ENCODE data around the gene MOCS3.

MOCS3 gene

GRCh38 chr20:50958615-50959542 lies at the start of gene MOCS3:
Gene MOCS3 (plus strand): TSS chr20:50958818. CDS start chr20:50958843, 25 bp downstream.
- peak; percentile 66 to 70 for DNase-seq (ENCODE audit: low read depth in 2 of 2)

GRCh38 chr20:50909413-50909812 lies 49.2 kb upstream of the MOCS3 start:
- no peak for DNase-seq (ENCODE audit: low read depth in 2 of 2)

GRCh38 chr20:50911030-50911429 lies 47.6 kb upstream of the MOCS3 start:
- no peak for DNase-seq (ENCODE audit: low read depth in 2 of 2)

GRCh38 chr20:50911716-50912115 lies 46.9 kb upstream of the MOCS3 start:
- no peak for DNase-seq (ENCODE audit: low read depth in 2 of 2)

- DNase-seq (ENCODE audit: low read depth in 2 of 2), result no peak
Observed at GRCh38 chr20:50913690-50914375, 44.8 kb upstream of the MOCS3 start.

- DNase-seq (ENCODE audit: low read depth in 2 of 2), result no peak
Observed at GRCh38 chr20:50915424-50915823, 43.2 kb upstream of the MOCS3 start.

- DNase-seq (ENCODE audit: low read depth in 2 of 2), result no peak
Observed at GRCh38 chr20:50916257-50916656, 42.4 kb upstream of the MOCS3 start.

GRCh38 chr20:50916934-50917333 lies 41.7 kb upstream of the MOCS3 start:
- no peak for DNase-seq (ENCODE audit: low read depth in 2 of 2)

GRCh38 chr20:50918403-50918802 lies 40.2 kb upstream of the MOCS3 start:
- no peak for DNase-seq (ENCODE audit: low read depth in 2 of 2)

- no peak for DNase-seq (ENCODE audit: low read depth in 2 of 2)
Observed at GRCh38 chr20:50919567-50919966, 39.1 kb upstream of the MOCS3 start.

- no peak for DNase-seq (ENCODE audit: low read depth in 2 of 2)
Observed at GRCh38 chr20:50920997-50921396, 37.6 kb upstream of the MOCS3 start.

- no peak for DNase-seq (ENCODE audit: low read depth in 2 of 2)
Observed at GRCh38 chr20:50921803-50922501, 36.7 kb upstream of the MOCS3 start.

GRCh38 chr20:50924261-50924920 lies 34.2 kb upstream of the MOCS3 start:
- no peak for DNase-seq (ENCODE audit: low read depth in 2 of 2)

- DNase-seq (ENCODE audit: low read depth in 2 of 2), result no peak
Observed at GRCh38 chr20:50926530-50926929, 32.1 kb upstream of the MOCS3 start.

- no peak for DNase-seq (ENCODE audit: low read depth in 2 of 2)
Observed at GRCh38 chr20:50928469-50928868, 30.1 kb upstream of the MOCS3 start.

- DNase-seq (ENCODE audit: low read depth in 2 of 2), result peak; percentile 86 to 89
Observed at GRCh38 chr20:50929299-50930138, 29.1 kb upstream of the MOCS3 start.

- DNase-seq (ENCODE audit: low read depth in 2 of 2), result no peak
Observed at GRCh38 chr20:50930139-50930975, 28.3 kb upstream of the MOCS3 start.

- no peak for DNase-seq (ENCODE audit: low read depth in 2 of 2)
Observed at GRCh38 chr20:50930976-50931305, 27.7 kb upstream of the MOCS3 start.

- peak; percentile 71 to 77 for DNase-seq (ENCODE audit: low read depth in 2 of 2)
Observed at GRCh38 chr20:50931306-50932015, 27.2 kb upstream of the MOCS3 start, which contains the start of gene ADNP. Gene ADNP (minus strand): TSS chr20:50931437. CDS start chr20:50903996, 27,441 bp downstream.
